HCT116 (cell line): ENCODE results near the gene HRG. TPM values are rescaled to one million over a fixed set of nuclear protein-coding genes. Genes with fewer than 3 reads are reported as not detected.

Source experiments
- ATAC-seq: fragments of 200-7000 bp; cut with Tn5 transposase; 2 replicates; pipeline ENCODE4 v1.9.1; 2020; ENCODE audit warnings: mild to moderate bottlenecking, moderate library complexity
- BruUV-seq: library from RNA; stranded (reverse); fragments of 400-500 nt; replicated peaks from 2 replicates; lab custom pipeline; 2021; lab: Mats Ljungman, UMichigan
- CTCF ChIA-PET: fragments of 300-600 bp; sonication (Branson Sonifier 250); formaldehyde crosslinking; loops from one replicate; lab custom pipeline; 2021; ENCODE audit warnings: antibody characterized with exemption; lab: Charles Lee
- POLR2A ChIA-PET: fragments of 300-600, 350-600 bp; sonication (Branson Sonifier 250); formaldehyde crosslinking; loops from one replicate; lab custom pipeline; 2021; ENCODE audit warnings: antibody characterized with exemption; lab: Charles Lee
- RAD21 ChIA-PET, 2 experiments: fragments of 300-600 bp; sonication (Branson Sonifier 250); formaldehyde crosslinking; loops; one replicate each; lab custom pipeline; 2023; ENCODE audit warnings: low total read pairs in 2 of 2; ENCODE audit not compliant: uncharacterized antibody in 2 of 2, unreplicated experiment in 2 of 2, low non-redundant PET in 1 of 2; lab: Charles Lee
- DNase-seq: peaks from one replicate; pipeline ENCODE4 v3.0.0-alpha.2; 2010; ENCODE audit warnings: low read depth, low spot score
- H2AFZ ChIP-seq: fragments of 200-600 bp; shearing (Covaris generic), sonication (generic); 2 replicates; pipeline ENCODE4 v1.6.1; 2017; ENCODE audit warnings: low read depth, mixed run types, mixed read lengths, antibody characterized with exemption, low read length; ENCODE audit not compliant: poor library complexity, severe bottlenecking
- H3K27ac ChIP-seq: 2 replicates; pipeline ENCODE4 v1.5.1; 2012; ENCODE audit warnings: low read depth, low read length
- H3K27me3 ChIP-seq: fragments of 200-600 bp; sonication (generic); 2 replicates; pipeline ENCODE4 v1.6.1; 2016; ENCODE audit warnings: mixed run types, low read length, mixed read lengths; ENCODE audit not compliant: insufficient read depth
- H3K36me3 ChIP-seq, 2 experiments: fragments of 200-500 bp in 1 of 2; fragments of 200-600 bp in 1 of 2; sonication (Bioruptor generic) in 1 of 2; sonication (generic) in 1 of 2; 2 replicates each; pipeline versions ENCODE4 v1.5.1 to v1.6.1; 2014 to 2016; ENCODE audit warnings: low read length in 2 of 2, inconsistent platforms in 1 of 2, mixed read lengths in 1 of 2, mixed run types in 1 of 2; ENCODE audit not compliant: insufficient read depth in 2 of 2, control insufficient read depth in 1 of 2
- H3K4me1 ChIP-seq, 2 experiments: fragments of 200-600 bp in 1 of 2; sonication (generic) in 1 of 2; 2 replicates each; pipeline versions ENCODE4 v1.5.1 to v1.6.1; 2012 to 2017; ENCODE audit warnings: low read length in 2 of 2, inconsistent platforms in 1 of 2, mild to moderate bottlenecking in 1 of 2, mixed read lengths in 1 of 2, mixed run types in 1 of 2, moderate library complexity in 1 of 2; ENCODE audit not compliant: insufficient read depth in 2 of 2, control insufficient read depth in 1 of 2
- H3K4me2 ChIP-seq: fragments of 200-600 bp; sonication (generic); 2 replicates; pipeline ENCODE4 v1.6.1; 2017; ENCODE audit warnings: mixed run types, low read length, mixed read lengths
- H3K4me3 ChIP-seq, 2 experiments: fragments of 200-600 bp in 1 of 2; sonication (generic) in 1 of 2; replicated peaks in 1 of 2; 2 replicates each; pipeline ENCODE4 v1.5.1; 2011 to 2016; ENCODE audit warnings: low read length in 2 of 2, control low read depth in 1 of 2, low read depth in 1 of 2, mild to moderate bottlenecking in 1 of 2, mixed read lengths in 1 of 2, mixed run types in 1 of 2
- H3K79me2 ChIP-seq: fragments of 200-600 bp; sonication (generic); 2 replicates; pipeline ENCODE4 v1.6.1; 2017; ENCODE audit warnings: mild to moderate bottlenecking, mixed run types, low read length, moderate library complexity, mixed read lengths; ENCODE audit not compliant: insufficient read depth
- H3K9ac ChIP-seq: fragments of 200-600 bp; sonication (generic); 2 replicates; pipeline ENCODE4 v1.6.1; 2016; ENCODE audit warnings: low read length, mixed read lengths
- H3K9me2 ChIP-seq: fragments of 200-600 bp; sonication (generic), shearing (Covaris generic); 2 replicates; pipeline ENCODE4 v1.6.1; 2017; ENCODE audit warnings: mixed run types, mild to moderate bottlenecking, moderate library complexity; ENCODE audit not compliant: insufficient read depth
- H3K9me3 ChIP-seq, 2 experiments: fragments of 200-500 bp in 1 of 2; fragments of 200-600 bp in 1 of 2; sonication (Bioruptor generic) in 1 of 2; sonication (generic) in 1 of 2; 2 replicates each; pipeline ENCODE4 v1.6.1; 2014 to 2017; ENCODE audit warnings: low read length in 2 of 2, mixed read lengths in 2 of 2, inconsistent platforms in 1 of 2, low read depth in 1 of 2, mild to moderate bottlenecking in 1 of 2, mixed run types in 1 of 2, moderate library complexity in 1 of 2; ENCODE audit not compliant: control insufficient read depth in 1 of 2, insufficient read depth in 1 of 2
- H4K20me1 ChIP-seq: fragments of 200-600 bp; sonication (generic), shearing (Covaris generic); 2 replicates; pipeline ENCODE4 v1.6.1; 2017; ENCODE audit warnings: mixed run types, mild to moderate bottlenecking, moderate library complexity; ENCODE audit not compliant: insufficient read depth
- CBX3 ChIP-seq: IDR thresholded peaks from 2 replicates; pipeline ENCODE4 v1.6.1; 2012; ENCODE audit warnings: low read depth
- FOSL1 ChIP-seq: IDR thresholded peaks from 2 replicates; pipeline ENCODE4 v1.6.1; 2012; ENCODE audit warnings: low read depth
- JUND ChIP-seq: IDR thresholded peaks from 2 replicates; pipeline ENCODE4 v1.6.1; 2012
- POLR2AphosphoS5 ChIP-seq: IDR thresholded peaks from 2 replicates; pipeline ENCODE4 v1.6.1; 2011; ENCODE audit warnings: mild to moderate bottlenecking, low read depth, low read length, moderate library complexity
- TCF7L2 ChIP-seq: IDR thresholded peaks from 2 replicates; pipeline ENCODE4 v1.7.0; 2011; ENCODE audit warnings: borderline replicate concordance, inconsistent platforms; ENCODE audit not compliant: insufficient read depth, insufficient read length; ENCODE audit errors: extremely low read depth
- YY1 ChIP-seq: IDR thresholded peaks from 2 replicates; pipeline ENCODE4 v1.6.1; 2011; ENCODE audit warnings: low read length, low read depth, moderate library complexity, mild to moderate bottlenecking; ENCODE audit not compliant: insufficient replicate concordance; ENCODE audit errors: extremely low read depth
- intact Hi-C: fragments of 100-400 bp; cut with micrococcal nuclease; formaldehyde crosslinking; loops from 2 replicates; pipeline ENCODE4 v1.10.0; 2022
- total RNA-seq: library from RNA; stranded (reverse); gene quantifications from one replicate; pipeline ENCODE4 v1.2.1, GENCODE V29; 2021; ENCODE audit not compliant: unreplicated experiment
- TF ChIP-seq, protein P1 (sequence below): IDR thresholded peaks from 2 replicates; pipeline ENCODE4 v1.6.1; 2012
- TF ChIP-seq, protein P2 (sequence below): IDR thresholded peaks from 2 replicates; pipeline ENCODE4 v1.6.1; 2012; ENCODE audit warnings: low read depth

Gene HRG
- total RNA-seq, 1 experiment from 2014 or later, result 0.42 TPM

DNA sequence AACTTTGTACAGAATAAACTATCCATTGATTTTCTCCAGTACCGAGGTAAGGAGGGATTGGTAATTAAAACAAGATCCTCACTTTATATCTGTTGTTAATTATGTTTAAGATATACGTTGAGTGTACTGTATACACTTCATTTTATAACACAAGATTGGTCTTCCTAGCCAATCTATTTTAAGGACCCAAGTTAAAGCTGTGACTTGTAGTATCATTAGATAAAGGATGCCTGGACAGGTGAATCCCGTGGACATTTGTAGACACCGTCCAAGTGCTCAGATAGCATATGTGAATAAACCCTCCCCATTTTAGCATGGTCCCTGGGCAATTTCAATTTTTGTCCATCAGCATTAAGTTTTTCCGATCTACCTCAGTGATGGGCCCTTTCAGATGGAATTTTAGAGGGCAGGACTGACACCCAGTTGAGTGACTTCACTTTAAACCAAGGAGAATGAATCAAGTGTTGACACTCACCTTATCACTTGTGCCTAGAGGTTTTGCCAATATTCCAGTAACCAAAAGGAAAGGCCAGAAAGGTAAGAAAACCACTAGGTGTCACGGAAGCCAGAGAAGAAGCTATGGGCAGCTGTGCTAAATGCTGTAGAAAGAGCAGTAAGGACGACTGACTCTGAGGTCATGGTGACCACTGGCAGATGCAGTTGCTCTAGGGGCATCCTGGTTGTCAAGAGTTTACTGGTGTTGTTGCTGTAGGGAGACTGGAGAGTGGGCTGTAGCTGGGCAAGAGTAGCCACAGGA lies 43.7 kb upstream of the HRG start (continued):
- TF ChIP-seq CBX3 (no peak), TCF7L2 (no peak), FOSL1 (no peak), POLR2AphosphoS5 (no peak)
- TF ChIP-seq, protein P1, sequence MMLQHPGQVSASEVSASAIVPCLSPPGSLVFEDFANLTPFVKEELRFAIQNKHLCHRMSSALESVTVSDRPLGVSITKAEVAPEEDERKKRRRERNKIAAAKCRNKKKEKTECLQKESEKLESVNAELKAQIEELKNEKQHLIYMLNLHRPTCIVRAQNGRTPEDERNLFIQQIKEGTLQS, result no peak
- TF ChIP-seq, all 23 proteins: peak for 0

DNA sequence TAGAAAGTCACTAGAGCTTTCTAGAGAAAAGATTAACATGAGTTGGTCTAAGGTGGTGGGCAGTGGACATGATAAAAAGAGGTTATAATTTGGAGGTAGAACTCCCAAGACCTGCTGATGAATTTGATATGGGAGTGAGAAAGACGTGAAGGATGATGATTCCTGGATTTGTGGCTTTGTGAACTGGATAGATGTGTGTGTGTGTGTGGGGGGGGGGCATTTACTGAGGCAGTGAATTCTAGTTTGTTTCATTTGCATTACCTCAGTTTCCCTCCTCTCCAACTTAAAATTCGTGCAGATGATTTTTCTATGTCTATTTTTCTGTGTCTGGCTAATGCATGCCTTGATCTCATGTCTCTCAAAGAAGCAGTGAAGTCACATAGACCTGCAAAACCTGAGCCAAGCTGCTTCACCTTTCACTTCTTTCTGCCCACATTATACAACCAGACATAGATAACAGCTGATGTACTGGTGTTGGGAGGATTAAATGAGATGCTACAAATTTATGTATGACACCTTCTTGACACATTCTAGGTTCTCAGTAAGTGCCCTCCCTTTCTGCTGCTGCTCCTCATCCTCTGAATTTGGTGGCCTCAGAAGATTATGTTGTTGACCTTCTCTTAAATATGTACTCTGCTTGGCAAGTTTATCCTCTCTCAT lies 43.0 kb upstream of the HRG start:
- Histone ChIP-seq H3K9me2 (no peaks in the 10 kb centered on the region), H3K4me3 (no peak overlapping the region), H3K4me2 (no peak overlapping the region), H3K9me3 (no peaks in the 10 kb centered on the region), H3K27ac (no peak overlapping the region), H4K20me1 (no peaks in the 10 kb centered on the region), H3K79me2 (no peaks in the 10 kb centered on the region), H3K27me3 (no peaks in the 10 kb centered on the region), H2AFZ (no peak overlapping the region), H3K4me1 (no peaks in the 10 kb centered on the region), H3K36me3 (no peaks in the 10 kb centered on the region), H3K9ac (no peak overlapping the region)
- ChIA-PET RAD21 (no interaction called here), POLR2A (no interaction called here), CTCF (no interaction called here)
- DNase-seq (no peak), ATAC-seq (no peak)
- BruUV-seq, result no TSS peak
- TF ChIP-seq FOSL1 (no peak), JUND (no peak), TCF7L2 (no peak), YY1 (no peak), POLR2AphosphoS5 (no peak)
- TF ChIP-seq, protein P2, sequence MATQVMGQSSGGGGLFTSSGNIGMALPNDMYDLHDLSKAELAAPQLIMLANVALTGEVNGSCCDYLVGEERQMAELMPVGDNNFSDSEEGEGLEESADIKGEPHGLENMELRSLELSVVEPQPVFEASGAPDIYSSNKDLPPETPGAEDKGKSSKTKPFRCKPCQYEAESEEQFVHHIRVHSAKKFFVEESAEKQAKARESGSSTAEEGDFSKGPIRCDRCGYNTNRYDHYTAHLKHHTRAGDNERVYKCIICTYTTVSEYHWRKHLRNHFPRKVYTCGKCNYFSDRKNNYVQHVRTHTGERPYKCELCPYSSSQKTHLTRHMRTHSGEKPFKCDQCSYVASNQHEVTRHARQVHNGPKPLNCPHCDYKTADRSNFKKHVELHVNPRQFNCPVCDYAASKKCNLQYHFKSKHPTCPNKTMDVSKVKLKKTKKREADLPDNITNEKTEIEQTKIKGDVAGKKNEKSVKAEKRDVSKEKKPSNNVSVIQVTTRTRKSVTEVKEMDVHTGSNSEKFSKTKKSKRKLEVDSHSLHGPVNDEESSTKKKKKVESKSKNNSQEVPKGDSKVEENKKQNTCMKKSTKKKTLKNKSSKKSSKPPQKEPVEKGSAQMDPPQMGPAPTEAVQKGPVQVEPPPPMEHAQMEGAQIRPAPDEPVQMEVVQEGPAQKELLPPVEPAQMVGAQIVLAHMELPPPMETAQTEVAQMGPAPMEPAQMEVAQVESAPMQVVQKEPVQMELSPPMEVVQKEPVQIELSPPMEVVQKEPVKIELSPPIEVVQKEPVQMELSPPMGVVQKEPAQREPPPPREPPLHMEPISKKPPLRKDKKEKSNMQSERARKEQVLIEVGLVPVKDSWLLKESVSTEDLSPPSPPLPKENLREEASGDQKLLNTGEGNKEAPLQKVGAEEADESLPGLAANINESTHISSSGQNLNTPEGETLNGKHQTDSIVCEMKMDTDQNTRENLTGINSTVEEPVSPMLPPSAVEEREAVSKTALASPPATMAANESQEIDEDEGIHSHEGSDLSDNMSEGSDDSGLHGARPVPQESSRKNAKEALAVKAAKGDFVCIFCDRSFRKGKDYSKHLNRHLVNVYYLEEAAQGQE, result no peak
- intact Hi-C loops, result no loop called here
